T1000 (cell line): ENCODE results near the gene RAB23.

Source experiments
- DNase-seq: peaks from one replicate; lab custom pipeline; 2025; ENCODE audit warnings: mixed read lengths; lab: John Stamatoyannopoulos, UW

Gene RAB23

GRCh38 chr6:57242505-57242904 is 20.4 kb upstream of the RAB23 start:
- DNase-seq, result no peak

GRCh38 chr6:57226221-57226620 is 4.1 kb upstream of the RAB23 start:
- DNase-seq, result no peak

- DNase-seq, result no peak
These were observed 2.8 kb upstream of the RAB23 start for GRCh38 chr6:57224769-57225515.

GRCh38 chr6:57222743-57223077 is 603 bp upstream of the RAB23 start:
- no peak for DNase-seq

GRCh38 chr6:57221191-57221935 is 744 bp downstream of the RAB23 start:
- no peak for DNase-seq

DNA sequence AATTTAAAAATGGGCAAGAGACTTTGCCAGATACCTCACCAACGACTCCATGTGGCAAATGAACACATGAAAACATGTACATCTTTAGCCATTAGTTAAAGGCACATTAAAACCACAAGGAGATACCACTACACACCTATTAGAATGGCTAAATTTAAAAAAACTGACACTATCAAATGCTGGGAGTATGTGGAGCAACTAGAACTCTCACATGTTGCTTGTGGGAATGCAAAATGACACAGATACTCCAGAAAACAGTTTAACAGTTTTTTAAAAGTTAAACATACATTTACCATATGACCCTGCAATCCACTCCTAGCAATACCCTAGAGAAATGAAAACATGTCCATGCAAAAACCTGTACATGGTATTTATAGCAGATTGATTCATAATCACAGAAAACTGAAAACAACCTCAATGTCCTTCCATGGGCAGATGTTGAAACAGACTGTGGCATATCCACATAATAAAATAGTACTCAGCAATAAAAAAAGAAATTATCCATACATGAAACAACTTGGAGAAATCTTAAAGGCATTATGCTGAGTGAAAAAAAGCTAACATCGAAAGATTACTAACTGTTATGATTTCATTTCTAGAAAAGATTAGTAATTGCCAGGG is 1.9 kb downstream of the RAB23 start:
- DNase-seq, result no peak

- DNase-seq, result no peak
These were observed 4.8 kb downstream of the RAB23 start for GRCh38 chr6:57217270-57217669.

DNA sequence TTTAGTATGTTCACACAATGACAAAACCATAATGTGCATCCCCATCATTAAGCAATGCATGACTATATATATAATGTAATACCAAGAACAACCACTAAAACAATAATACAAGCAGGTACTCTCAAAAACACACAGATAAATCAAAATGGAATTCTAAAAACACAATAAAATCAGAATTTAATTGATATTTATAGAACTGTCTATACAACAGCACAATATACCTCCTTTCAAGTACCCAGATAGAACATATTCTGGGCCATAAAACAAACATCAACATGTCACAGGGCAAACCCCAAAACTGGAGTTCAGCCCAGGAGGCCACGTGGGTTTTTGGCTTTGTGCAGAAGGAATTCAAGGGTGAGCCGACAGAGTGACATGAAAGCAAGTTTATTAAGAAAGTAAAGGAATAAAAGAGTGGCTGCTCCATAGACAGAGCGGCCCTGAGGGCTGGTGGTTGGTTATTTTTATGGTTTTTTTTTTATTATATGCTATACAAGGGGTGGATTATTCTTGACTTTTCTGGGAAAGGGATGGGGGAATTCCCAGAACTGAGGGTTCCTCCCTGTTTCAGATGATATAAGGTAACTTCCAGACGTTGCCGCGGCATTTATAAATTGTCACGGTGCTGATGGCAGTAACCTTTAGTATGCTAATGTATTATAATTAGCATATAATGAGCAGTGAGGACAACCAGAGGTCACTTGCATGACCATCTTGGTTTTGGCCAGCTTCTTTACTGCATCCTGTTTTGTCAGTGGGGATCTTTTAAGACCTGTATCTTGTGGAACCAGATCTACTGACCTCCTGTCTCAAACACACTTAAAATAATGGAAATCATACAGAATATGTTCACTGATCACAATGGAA is 5.6 kb downstream of the RAB23 start:
- no peak for DNase-seq

DNA sequence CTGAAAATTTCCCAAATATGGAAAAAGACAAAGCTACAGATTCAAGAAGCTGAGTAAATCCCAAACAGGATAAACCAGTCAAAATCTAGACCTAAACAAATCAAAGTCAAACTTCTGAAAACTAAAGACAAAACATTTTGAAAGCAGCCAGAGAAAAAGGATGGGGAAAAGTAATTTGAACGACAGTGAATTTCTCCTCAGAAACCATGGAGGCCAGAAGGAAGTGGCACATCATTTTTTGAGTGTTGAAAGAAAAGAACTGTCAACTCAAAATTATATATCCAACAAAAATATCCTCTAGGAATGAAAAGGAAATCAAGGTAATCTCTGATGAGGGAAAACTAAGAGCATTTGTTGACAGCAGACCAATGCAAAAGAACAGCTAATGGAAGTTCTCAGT is 6.8 kb downstream of the RAB23 start:
- no peak for DNase-seq

- DNase-seq, result no peak
These were observed 12.0 kb downstream of the RAB23 start for GRCh38 chr6:57210060-57210459.

DNA sequence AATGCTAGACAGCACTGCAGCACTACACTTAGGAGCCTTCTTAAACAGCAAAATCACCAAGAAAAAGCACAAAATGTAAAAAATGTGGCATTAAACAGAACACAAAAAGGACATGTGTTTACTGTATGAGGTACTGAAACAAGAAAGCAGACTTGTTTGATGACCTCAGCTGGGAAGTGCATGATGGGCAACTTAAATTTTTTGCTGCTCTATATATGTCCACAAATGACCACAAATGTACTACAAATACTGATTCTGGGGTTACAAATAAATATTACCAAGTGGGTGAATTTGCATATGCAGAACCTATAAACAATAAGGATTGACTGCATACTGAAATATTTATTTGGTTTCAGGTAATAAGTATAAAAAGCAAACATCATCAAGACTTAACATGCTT is 13.1 kb downstream of the RAB23 start:
- no peak for DNase-seq

GRCh38 chr6:57207872-57208271 is 14.2 kb downstream of the RAB23 start:
- DNase-seq, result no peak

GRCh38 chr6:57207141-57207540 is 15.0 kb downstream of the RAB23 start:
- no peak for DNase-seq

DNA sequence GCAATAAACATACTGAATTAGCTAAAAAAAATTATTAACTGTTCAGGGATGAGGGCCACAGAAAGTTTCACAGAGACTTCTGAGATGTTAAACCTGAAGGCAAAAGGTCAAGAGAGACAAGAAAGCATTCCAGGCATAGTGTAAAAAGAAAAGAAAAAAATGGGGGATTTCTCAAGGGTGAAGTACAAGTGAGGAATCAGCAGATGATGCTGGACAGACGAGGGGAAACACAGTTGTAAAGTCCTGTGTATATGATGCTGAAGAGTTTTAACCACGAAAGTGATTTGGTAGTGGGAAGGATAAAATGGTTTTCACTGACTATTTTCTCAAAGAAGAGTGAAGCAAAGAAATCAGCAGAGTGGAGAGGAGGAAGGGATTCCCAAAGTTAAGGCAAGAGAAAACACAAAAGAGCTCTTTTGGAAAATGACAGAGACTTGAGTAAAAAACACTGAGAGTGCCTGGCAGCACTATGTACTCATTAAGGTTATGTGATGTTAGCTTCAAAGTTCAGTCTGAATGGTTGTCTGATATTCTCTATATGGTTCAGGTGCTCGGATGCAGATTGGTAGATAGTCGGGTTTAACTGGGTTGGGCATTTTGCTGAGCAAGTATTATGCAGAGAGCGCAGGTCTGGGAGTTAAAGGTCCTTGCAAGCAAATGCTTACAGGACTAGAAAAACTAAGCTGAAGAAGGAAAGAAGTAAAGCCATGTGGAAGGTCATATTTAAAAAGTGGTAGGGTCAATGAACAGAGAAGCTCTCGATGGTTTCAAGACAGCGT is 16.4 kb downstream of the RAB23 start:
- no peak for DNase-seq

DNA sequence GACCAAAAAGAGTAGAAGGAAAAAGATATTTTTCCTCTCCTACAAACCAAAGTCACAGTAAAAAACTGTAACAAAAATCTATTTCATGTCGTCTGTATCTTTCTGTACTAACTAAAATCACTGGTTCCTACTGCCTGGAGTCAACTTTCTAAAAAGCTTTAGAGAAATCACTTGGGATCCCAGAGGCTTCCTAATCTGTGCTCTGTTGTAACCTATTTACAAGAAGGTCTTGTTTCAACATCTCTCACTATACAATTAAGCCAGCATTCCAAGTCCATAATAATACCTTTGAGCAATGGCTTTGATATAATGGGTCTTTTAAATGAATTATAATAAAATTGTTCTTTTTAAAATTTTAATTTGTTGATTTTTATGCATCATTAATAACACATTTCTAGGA is 20.4 kb downstream of the RAB23 start:
- no peak for DNase-seq

DNA sequence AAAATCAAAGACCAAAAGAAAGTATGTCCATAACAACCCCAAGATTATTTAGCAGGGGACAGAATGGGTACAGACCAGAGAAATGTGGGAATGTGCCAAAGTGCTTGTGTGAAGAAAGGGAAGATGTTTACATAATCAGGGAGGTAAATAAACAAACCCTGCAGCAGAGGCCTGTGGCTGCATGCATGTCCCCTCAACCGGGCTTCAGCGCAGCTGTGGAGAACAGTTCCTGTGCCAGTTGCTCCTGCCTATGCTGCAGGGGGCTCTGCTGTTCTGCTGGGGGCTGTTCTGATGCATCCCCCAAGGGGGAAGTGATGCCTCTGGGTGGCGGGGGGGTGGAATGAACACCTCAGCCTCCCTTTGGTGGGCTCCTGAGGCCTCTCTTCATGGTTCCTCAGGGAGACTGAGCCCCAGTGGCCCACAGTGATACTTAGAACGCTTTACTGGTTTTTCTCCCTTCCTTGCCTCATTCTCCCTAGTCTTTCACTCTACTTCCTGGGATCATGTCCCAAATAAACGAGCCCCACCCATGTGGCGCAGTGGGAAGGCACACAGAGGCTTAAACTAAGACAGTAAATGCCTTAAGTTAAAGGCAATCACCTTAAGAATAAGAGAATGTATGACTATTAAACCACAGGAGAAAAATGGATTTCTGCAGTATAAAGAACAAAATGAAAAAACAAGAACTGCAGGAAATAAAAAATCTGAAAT is 23.0 kb downstream of the RAB23 start:
- DNase-seq, result no peak

GRCh38 chr6:57195457-57195856 is 26.6 kb downstream of the RAB23 start:
- DNase-seq, result no peak

- no peak for DNase-seq
These were observed 28.9 kb downstream of the RAB23 start for GRCh38 chr6:57193177-57193576.

GRCh38 chr6:57190140-57190539 is 32.0 kb downstream of the RAB23 start:
- DNase-seq, result no peak

GRCh38 chr6:57183336-57183735 is 38.8 kb downstream of the RAB23 start:
- DNase-seq, result no peak

DNA sequence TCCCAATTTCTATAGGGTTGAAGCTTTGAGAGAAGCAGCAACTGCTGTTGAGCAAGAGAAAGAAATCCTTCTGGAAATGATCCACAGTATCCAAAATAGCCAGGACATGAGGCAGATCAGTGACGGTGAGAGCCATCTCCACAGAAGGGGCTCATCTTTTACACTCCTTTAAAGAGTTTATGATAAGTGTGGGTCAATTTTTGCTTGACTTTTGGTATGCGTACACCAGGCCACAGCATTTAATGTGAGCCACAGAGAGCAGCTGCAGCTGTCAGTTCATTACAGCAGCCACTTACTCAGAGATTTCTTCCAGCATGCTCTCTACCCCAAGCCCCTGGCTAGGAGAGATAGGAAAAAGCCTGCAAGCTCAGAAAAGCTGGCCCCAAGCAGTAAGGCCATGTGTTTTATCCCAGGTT is 40.1 kb downstream of the RAB23 start:
- DNase-seq, result no peak
